PFSK-1 (cell line): ENCODE results near the gene FOLR1.

Experiments
- FOXP2 ChIP-seq: optimal IDR thresholded peaks from 2 replicates; pipeline ENCODE3; 2011; ENCODE audit warnings: borderline replicate concordance, control low read depth, inconsistent platforms; ENCODE audit not compliant: insufficient read depth; ENCODE audit errors: extremely low read length, extremely low read depth
- POLR2AphosphoS5 ChIP-seq: IDR thresholded peaks from 2 replicates; pipeline ENCODE4 v1.6.1; 2012; ENCODE audit warnings: low read depth, mild to moderate bottlenecking, control low read depth, low read length, moderate library complexity
- REST ChIP-seq, 2 experiments: IDR thresholded peaks; 2 replicates each; pipeline versions ENCODE4 v1.6.1 to v1.8.0; 2011 to 2012; ENCODE audit warnings: low read depth in 2 of 2, low read length in 2 of 2, control low read depth in 1 of 2, inconsistent platforms in 1 of 2, mild to moderate bottlenecking in 1 of 2, moderate library complexity in 1 of 2; ENCODE audit not compliant: insufficient read depth in 1 of 2
- SIN3A ChIP-seq: IDR thresholded peaks from 2 replicates; pipeline ENCODE4 v1.6.1; 2012; ENCODE audit warnings: mild to moderate bottlenecking, low read length, moderate library complexity, borderline replicate concordance; ENCODE audit not compliant: insufficient read depth
- TAF1 ChIP-seq: IDR thresholded peaks from 2 replicates; pipeline ENCODE4 v1.6.1; 2012; ENCODE audit warnings: low read length, control low read depth, borderline replicate concordance; ENCODE audit not compliant: insufficient read depth

The FOLR1 gene

GRCh38 chr11:72238492-72239312 lies 46.8 kb downstream of the FOLR1 start:
- no peak for TF ChIP-seq SIN3A
- no peak for TF ChIP-seq POLR2AphosphoS5
- TF ChIP-seq FOXP2 = no peak
- TF ChIP-seq TAF1 = no peak
- TF ChIP-seq REST (IDR thresholded peaks at IDR 0.05; ENCODE audit: insufficient read depth in 1 of 2, low read depth in 2 of 2, low read length in 2 of 2) = no peak

DNA sequence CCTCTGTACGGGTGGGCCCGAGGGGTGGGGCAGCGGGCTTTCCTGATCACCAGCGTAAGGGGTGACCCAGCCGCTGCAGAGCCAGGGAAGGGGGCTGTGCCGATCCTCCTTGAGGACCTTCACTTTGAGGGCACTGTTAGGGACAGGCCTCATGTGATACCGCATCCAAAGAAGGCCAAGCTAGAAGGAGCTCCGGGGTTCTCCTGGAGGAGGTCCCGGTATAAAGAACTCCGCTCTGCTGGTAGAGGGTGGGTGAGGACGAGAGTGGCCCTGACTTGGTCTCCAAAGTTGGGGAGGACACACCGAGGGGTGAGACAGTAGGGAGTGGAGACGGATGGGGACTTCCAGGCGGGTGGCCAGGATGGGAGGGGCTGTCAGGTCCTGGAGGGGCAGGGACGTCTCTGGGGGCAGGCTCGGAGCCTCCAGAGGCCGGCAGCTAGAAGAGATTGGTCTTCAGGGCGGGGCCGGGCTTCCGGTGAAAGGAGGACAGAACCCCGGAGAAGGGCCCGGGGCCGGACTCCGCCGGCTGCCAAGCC lies 47.4 kb downstream of the FOLR1 start:
- TF ChIP-seq POLR2AphosphoS5 (0 out of 2 replicates have a peak, but pooled peaks have one; percentile 23), TAF1 (no peak)

DNA sequence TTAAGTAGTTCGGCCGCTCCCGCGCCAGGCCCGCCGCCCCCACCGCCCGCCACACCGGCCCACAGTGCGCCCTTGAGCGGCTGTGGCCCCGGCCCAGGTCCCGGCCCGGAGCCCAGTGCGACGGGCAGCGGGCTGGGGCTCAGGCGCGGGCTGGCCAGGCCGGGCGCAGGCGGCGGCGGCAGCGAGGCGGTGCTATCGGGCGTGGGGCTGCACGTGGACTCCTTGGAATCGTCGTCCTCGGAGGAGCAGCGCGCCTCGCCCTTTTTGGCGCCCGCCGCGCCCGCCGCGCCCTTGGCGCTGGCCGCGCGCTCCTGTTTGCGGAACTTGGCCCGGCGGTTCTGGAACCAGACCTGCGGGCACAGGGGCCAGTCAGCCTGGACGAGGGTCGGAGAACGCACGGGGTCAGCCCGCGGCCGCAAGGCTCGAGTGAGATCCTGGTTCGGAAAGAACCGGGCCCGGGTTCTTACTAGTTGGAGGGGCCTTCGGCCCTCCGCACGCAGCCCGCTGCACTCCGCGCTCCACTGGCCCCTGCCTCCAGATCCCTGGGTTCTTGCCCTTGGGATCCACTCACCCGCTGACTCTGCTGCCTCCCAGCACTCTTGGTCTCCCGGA lies 48.0 kb downstream of the FOLR1 start:
- TF ChIP-seq FOXP2 (no peak), TAF1 (no peak), SIN3A (no peak), POLR2AphosphoS5 (no peak; the same call in 1 of the 2 replicates), REST (IDR thresholded peaks at IDR 0.05; ENCODE audit: insufficient read depth in 1 of 2, low read depth in 2 of 2, low read length in 2 of 2) (no peak)

DNA sequence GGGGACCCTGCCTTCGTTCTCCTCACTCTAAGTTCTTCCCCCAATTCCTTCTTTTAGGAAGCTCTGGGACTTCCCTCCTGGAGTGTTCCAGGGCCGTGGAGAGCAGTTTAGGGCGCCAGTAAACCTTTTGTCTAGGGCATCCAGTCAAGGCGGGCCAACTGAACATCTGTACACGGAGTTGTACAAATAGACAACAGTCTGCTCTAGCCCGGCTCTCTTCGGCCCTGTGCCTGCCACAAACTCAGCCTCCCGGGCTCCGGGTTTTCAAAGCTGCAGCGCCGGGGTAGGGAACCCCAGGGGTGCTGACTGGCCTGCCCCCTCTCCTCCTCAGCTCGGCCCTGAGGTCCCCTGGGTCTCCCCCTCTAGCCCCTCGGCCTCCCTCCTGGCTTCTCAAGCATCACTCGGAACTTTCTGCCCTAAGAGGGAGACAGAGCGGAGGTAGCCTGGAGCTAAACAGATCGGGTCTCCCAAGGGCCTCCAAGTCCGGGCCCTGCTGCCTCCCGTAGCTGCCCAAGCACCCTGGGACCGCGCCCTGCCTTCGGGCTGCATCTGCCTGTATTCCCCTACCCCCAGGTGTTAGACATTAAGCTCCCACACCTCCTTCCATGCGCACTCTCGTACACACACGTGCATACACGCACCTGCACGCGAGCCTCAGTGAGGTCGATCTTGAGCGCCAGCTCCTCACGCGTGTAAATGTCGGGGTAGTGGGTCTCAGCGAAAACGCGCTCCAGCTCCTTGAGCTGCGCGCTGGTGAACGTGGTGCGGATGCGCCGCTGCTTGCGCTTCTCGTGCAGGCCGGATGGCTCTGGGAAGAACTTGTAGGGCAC lies 48.7 kb downstream of the FOLR1 start:
- TF ChIP-seq SIN3A (no peak), TAF1 (no peak)

- TF ChIP-seq TAF1 = no peak
- no peak for TF ChIP-seq SIN3A
- no peak for TF ChIP-seq FOXP2
- TF ChIP-seq REST (IDR thresholded peaks at IDR 0.05; ENCODE audit: insufficient read depth in 1 of 2, low read depth in 2 of 2, low read length in 2 of 2) = no peak
- no peak for TF ChIP-seq POLR2AphosphoS5
Observed at GRCh38 chr11:72241291-72241781, 49.4 kb downstream of the FOLR1 start.

DNA sequence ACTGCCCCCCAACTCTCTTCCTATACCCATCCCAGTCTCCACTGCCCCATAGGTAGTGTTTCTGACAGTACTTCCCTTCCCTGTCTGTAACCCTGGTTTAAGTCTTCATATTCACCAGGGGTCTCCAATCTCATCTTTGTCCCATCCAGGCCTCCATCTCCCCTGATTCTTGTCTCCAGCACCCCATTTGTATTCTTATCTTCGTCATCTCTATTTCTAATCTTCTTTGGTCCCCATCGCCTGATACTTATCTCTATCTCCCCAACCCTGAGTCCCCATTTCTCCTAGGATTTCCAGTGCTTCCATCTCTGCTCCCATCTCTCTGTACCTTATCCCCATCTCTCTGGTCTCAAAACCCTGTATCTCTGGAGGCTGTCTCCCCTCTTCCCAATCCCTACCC lies 50.2 kb downstream of the FOLR1 start:
- TF ChIP-seq REST (IDR thresholded peaks at IDR 0.05; ENCODE audit: insufficient read depth in 1 of 2, low read depth in 2 of 2, low read length in 2 of 2) = no peak
- no peak for TF ChIP-seq TAF1
- TF ChIP-seq POLR2AphosphoS5 = no peak
- TF ChIP-seq SIN3A = no peak
- no peak for TF ChIP-seq FOXP2
